Keratinocyte (primary cell): ENCODE results near the gene KREMEN1. TPM values are rescaled to one million over a fixed set of nuclear protein-coding genes. Genes with fewer than 3 reads are reported as not detected.

ENCODE experiments used
- DNase-seq: peaks from one replicate; pipeline ENCODE4 v3.0.0-alpha.2; 2011; ENCODE audit warnings: low read depth, missing footprints, low spot score
- FAIRE-seq: peaks from 2 replicates; lab custom pipeline; 2011; peaks lifted over from hg19 to GRCh38; lab: Jason Lieb, UNC
- H2AFZ ChIP-seq: 2 replicates; pipeline ENCODE4 v1.6.0; 2012; ENCODE audit warnings: low read length, control low read depth, inconsistent platforms; ENCODE audit not compliant: control insufficient read depth
- H3K27ac ChIP-seq: 2 replicates; pipeline ENCODE4 v1.5.1; 2011; ENCODE audit warnings: low read length; ENCODE audit not compliant: control insufficient read depth, insufficient read depth
- H3K27me3 ChIP-seq: 3 replicates; pipeline ENCODE4 v1.6.0; 2011; ENCODE audit warnings: low read length; ENCODE audit not compliant: control insufficient read depth, insufficient read depth; ENCODE audit errors: extremely low read depth
- H3K36me3 ChIP-seq, 2 experiments: 2 replicates in 1 of 2; 3 replicates in 1 of 2; pipeline ENCODE4 v1.5.1; 2011; ENCODE audit warnings: low read length in 2 of 2, mild to moderate bottlenecking in 1 of 2; ENCODE audit not compliant: control insufficient read depth in 2 of 2, insufficient read depth in 2 of 2; ENCODE audit errors: extremely low read depth in 1 of 2
- H3K4me1 ChIP-seq: 3 replicates; pipeline ENCODE4 v1.5.1; 2011; ENCODE audit warnings: low read length; ENCODE audit not compliant: control insufficient read depth, insufficient read depth; ENCODE audit errors: extremely low read depth
- H3K4me2 ChIP-seq: 3 replicates; pipeline ENCODE4 v1.6.0; 2011; ENCODE audit warnings: low read depth, low read length; ENCODE audit not compliant: control insufficient read depth, insufficient read depth; ENCODE audit errors: extremely low read depth
- H3K4me3 ChIP-seq, 3 experiments: fragments of 200-600 bp in 1 of 3; sonication (generic) in 1 of 3; 2 replicates in 2 of 3; 3 replicates in 1 of 3; pipeline ENCODE4 v1.5.1; 2011 to 2016; ENCODE audit warnings: low read length in 3 of 3, mild to moderate bottlenecking in 3 of 3, control low read depth in 2 of 3, inconsistent platforms in 1 of 3, low read depth in 1 of 3, mixed read lengths in 1 of 3, mixed run types in 1 of 3, moderate library complexity in 1 of 3; ENCODE audit not compliant: control insufficient read depth in 2 of 3, insufficient read depth in 2 of 3; ENCODE audit errors: extremely low read depth in 1 of 3
- H3K79me2 ChIP-seq: 2 replicates; pipeline ENCODE4 v1.6.0; 2012; ENCODE audit warnings: low read length; ENCODE audit not compliant: control insufficient read depth, insufficient read depth
- H3K9ac ChIP-seq: 3 replicates; pipeline ENCODE4 v1.6.0; 2011; ENCODE audit warnings: low read length; ENCODE audit not compliant: control insufficient read depth, insufficient read depth; ENCODE audit errors: extremely low read depth
- H3K9me1 ChIP-seq: 3 replicates; pipeline ENCODE4 v1.6.0; 2011; ENCODE audit warnings: low read length; ENCODE audit not compliant: control insufficient read depth, insufficient read depth; ENCODE audit errors: extremely low read depth
- H3K9me3 ChIP-seq: 2 replicates; pipeline ENCODE4 v1.5.1; 2012; ENCODE audit warnings: low read depth, low read length; ENCODE audit not compliant: control insufficient read depth
- H4K20me1 ChIP-seq: 3 replicates; pipeline ENCODE4 v1.6.0; 2011; ENCODE audit warnings: low read length; ENCODE audit not compliant: control insufficient read depth, insufficient read depth; ENCODE audit errors: extremely low read depth
- EZH2 ChIP-seq: IDR thresholded peaks from one replicate; pipeline ENCODE4 v1.6.1; 2012; ENCODE audit warnings: inconsistent platforms, mild to moderate bottlenecking, low read length, moderate library complexity
- dilution Hi-C: fragments of 300-500 bp; cut with MboI; formaldehyde crosslinking; loops from one replicate; pipeline ENCODE4 v1.7.0; 2020; ENCODE audit warnings: low sequenced_read_pairs; ENCODE audit not compliant: extremely low pct_ligation_motif_present
- polyA plus RNA-seq, 5 experiments: library from polyadenylated mRNA; depleted of rRNA in 3 of 5; stranded (reverse) in 3 of 5; stranded (forward) in 1 of 5; unstranded in 1 of 5; fragments of >200 nt; gene quantifications; 1 replicate in 1 of 5; 2 replicates in 3 of 5; 3 replicates in 1 of 5; pipeline versions ENCODE4 v1.2.1 to v1.2.3, GENCODE V29; 2011 to 2012; ENCODE audit warnings: missing spikeins in 2 of 5, low read depth in 1 of 5, low replicate concordance in 1 of 5
- TF ChIP-seq, protein P1 (sequence below), 3 experiments: IDR thresholded peaks in 1 of 3; conservative IDR thresholded peaks in 1 of 3; optimal IDR thresholded peaks in 1 of 3; 2 replicates in 2 of 3; 3 replicates in 1 of 3; pipeline versions ENCODE3 to v1.5.1; 2011; ENCODE audit warnings: low read length in 3 of 3, mild to moderate bottlenecking in 3 of 3, moderate library complexity in 2 of 3, control low read depth in 1 of 3, inconsistent platforms in 1 of 3; ENCODE audit not compliant: insufficient read depth in 2 of 3; ENCODE audit errors: extremely low read depth in 1 of 3

Gene KREMEN1
- polyA plus RNA-seq, 1 donor (not counting 4 experiments of a cell fraction or from before 2014, with no cell fraction given) = 6.8 TPM

DNA sequence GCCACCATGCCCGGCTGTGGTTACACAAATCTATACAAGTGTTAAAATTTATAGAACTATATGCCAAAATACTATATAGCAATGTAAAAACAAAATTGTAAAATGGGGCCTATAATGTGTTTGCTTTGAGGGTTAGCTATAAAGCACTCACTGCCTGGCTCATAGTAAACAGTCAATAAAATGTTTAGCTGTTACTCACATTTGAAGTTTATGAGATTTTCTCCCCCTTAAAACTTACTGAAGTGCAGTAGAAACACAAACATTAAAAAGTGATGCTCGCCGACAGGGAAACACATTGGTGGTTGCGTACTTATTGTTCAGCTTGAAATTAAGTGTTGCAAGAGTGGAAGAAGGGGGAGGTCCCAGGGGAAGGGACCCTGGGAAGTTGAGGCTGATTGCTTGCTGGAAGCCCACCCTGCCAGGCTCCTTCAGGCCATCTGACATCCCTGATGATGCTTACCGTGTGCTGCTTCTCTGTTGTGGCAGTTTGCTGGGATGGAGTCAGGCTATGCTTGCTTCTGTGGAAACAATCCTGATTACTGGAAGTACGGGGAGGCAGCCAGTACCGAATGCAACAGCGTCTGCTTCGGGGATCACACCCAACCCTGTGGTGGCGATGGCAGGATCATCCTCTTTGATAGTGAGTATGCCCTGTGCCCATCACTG, 52.1 kb downstream of the KREMEN1 start:
- Histone ChIP-seq H3K4me3 (no peak overlapping the region), H3K27me3 (no peaks in the 10 kb centered on the region), H3K9me3 (no peaks in the 10 kb centered on the region), H3K4me2 (no peak overlapping the region), H3K9me1 (no peaks in the 10 kb centered on the region), H3K27ac (no peak overlapping the region), H2AFZ (no peak overlapping the region), H3K79me2 (no peaks in the 10 kb centered on the region), H3K36me3 (no peaks in the 10 kb centered on the region), H3K9ac (no peak overlapping the region), H3K4me1 (no peaks in the 10 kb centered on the region), H4K20me1 (no peaks in the 10 kb centered on the region)
- TF ChIP-seq EZH2 = no peak
- TF ChIP-seq, protein P1, sequence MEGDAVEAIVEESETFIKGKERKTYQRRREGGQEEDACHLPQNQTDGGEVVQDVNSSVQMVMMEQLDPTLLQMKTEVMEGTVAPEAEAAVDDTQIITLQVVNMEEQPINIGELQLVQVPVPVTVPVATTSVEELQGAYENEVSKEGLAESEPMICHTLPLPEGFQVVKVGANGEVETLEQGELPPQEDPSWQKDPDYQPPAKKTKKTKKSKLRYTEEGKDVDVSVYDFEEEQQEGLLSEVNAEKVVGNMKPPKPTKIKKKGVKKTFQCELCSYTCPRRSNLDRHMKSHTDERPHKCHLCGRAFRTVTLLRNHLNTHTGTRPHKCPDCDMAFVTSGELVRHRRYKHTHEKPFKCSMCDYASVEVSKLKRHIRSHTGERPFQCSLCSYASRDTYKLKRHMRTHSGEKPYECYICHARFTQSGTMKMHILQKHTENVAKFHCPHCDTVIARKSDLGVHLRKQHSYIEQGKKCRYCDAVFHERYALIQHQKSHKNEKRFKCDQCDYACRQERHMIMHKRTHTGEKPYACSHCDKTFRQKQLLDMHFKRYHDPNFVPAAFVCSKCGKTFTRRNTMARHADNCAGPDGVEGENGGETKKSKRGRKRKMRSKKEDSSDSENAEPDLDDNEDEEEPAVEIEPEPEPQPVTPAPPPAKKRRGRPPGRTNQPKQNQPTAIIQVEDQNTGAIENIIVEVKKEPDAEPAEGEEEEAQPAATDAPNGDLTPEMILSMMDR (optimal IDR thresholded peaks at IDR 0.05 in 1 of 3, IDR thresholded peaks at IDR 0.05 in 1 of 3, conservative IDR thresholded peaks at IDR 0.05 in 1 of 3; ENCODE audit: extremely low read depth in 1 of 3, insufficient read depth in 2 of 3, low read length in 3 of 3) = no peak
- FAIRE-seq (no peak), DNase-seq (no peak)
- dilution Hi-C loops = no loop called here

DNA sequence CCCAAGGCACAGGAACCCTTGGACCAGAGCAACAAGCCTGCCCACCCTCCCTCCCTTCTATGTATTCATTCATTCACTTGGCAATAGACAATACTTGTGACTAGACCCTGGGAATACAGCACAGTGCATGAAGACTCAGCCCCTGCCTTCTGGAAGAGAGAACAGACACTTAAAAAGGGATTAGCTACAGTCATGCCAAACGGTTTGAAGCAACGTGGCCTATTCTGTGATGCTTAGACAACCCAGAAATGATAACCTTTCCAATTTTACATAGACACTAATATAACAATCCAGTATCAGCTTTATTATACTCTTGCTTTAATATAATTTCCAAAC, 52.6 kb downstream of the KREMEN1 start:
- no peaks in the 10 kb centered on the region for H3K27me3 ChIP-seq
- H3K4me3 ChIP-seq = no peak overlapping the region
- H3K9me3 ChIP-seq = no peaks in the 10 kb centered on the region
- FAIRE-seq (no peak), DNase-seq (no peak)
- H3K9me1 ChIP-seq = no peaks in the 10 kb centered on the region
- no peaks in the 10 kb centered on the region for H4K20me1 ChIP-seq
- TF ChIP-seq, protein P1 (optimal IDR thresholded peaks at IDR 0.05 in 1 of 3, IDR thresholded peaks at IDR 0.05 in 1 of 3, conservative IDR thresholded peaks at IDR 0.05 in 1 of 3; ENCODE audit: extremely low read depth in 1 of 3, insufficient read depth in 2 of 3, low read length in 3 of 3) = no peak
- TF ChIP-seq EZH2 = no peak
- H2AFZ ChIP-seq = no peak overlapping the region
- dilution Hi-C loops = no loop called here
- H3K4me2 ChIP-seq = no peak overlapping the region
- no peak overlapping the region for H3K9ac ChIP-seq
- H3K36me3 ChIP-seq = no peaks in the 10 kb centered on the region
- no peak overlapping the region for H3K27ac ChIP-seq
- H3K79me2 ChIP-seq = no peaks in the 10 kb centered on the region
- H3K4me1 ChIP-seq = no peaks in the 10 kb centered on the region
